HG03442 (cell line): ENCODE results near the gene LY9.

ENCODE experiments used
- ATAC-seq: cut with Tn5 transposase; IDR thresholded peaks from one replicate; pipeline ENCODE4 v1.9.1; 2021; ENCODE audit warnings: mild to moderate bottlenecking, moderate library complexity; ENCODE audit not compliant: unreplicated experiment

LY9 gene

GRCh38 chr1:160795951-160796383 lies at the start of gene LY9:
LY9 (plus strand) TSS chr1:160796174; CDS start chr1:160796188, 14 bp downstream.
- peak; percentile 76 for ATAC-seq

GRCh38 chr1:160746836-160747500 lies 49.0 kb upstream of the LY9 start:
- ATAC-seq = no peak

GRCh38 chr1:160747717-160748116 lies 48.3 kb upstream of the LY9 start:
- ATAC-seq = no peak

- no peak for ATAC-seq
Measured at GRCh38 chr1:160748181-160748877, 47.6 kb upstream of the LY9 start.

- no peak for ATAC-seq
Measured at GRCh38 chr1:160748878-160749269, 47.1 kb upstream of the LY9 start.

- ATAC-seq = no peak
Measured at GRCh38 chr1:160750608-160751007, 45.4 kb upstream of the LY9 start.

- no peak for ATAC-seq
Measured at GRCh38 chr1:160752406-160752805, 43.6 kb upstream of the LY9 start.

GRCh38 chr1:160752924-160753323 lies 43.0 kb upstream of the LY9 start:
- no peak for ATAC-seq

GRCh38 chr1:160753594-160753993 lies 42.4 kb upstream of the LY9 start:
- ATAC-seq = no peak

GRCh38 chr1:160755461-160755860 lies 40.5 kb upstream of the LY9 start:
- no peak for ATAC-seq

- ATAC-seq = no peak
Measured at GRCh38 chr1:160755911-160756848, 39.8 kb upstream of the LY9 start.

GRCh38 chr1:160756849-160757201 lies 39.1 kb upstream of the LY9 start:
- no peak for ATAC-seq

GRCh38 chr1:160758521-160758920 lies 37.5 kb upstream of the LY9 start:
- ATAC-seq = no peak

GRCh38 chr1:160759740-160760139 lies 36.2 kb upstream of the LY9 start:
- no peak for ATAC-seq

GRCh38 chr1:160761046-160761445 lies 34.9 kb upstream of the LY9 start:
- ATAC-seq = no peak

- no peak for ATAC-seq
Measured at GRCh38 chr1:160761886-160762285, 34.1 kb upstream of the LY9 start.

- ATAC-seq = no peak
Measured at GRCh38 chr1:160763993-160764392, 32.0 kb upstream of the LY9 start.

- peak; percentile 72 for ATAC-seq
Measured at GRCh38 chr1:160767395-160768294, 28.3 kb upstream of the LY9 start.

GRCh38 chr1:160768295-160768657 lies 27.7 kb upstream of the LY9 start:
- peak; percentile 79 for ATAC-seq

GRCh38 chr1:160772331-160772730 lies 23.6 kb upstream of the LY9 start:
- no peak for ATAC-seq

- ATAC-seq = no peak
Measured at GRCh38 chr1:160773093-160773492, 22.9 kb upstream of the LY9 start.
